ENCODE results near the gene SEMA3B. TPM values are rescaled to one million over a fixed set of nuclear protein-coding genes. Genes with fewer than 3 reads are reported as not detected.

The SEMA3B gene
- total RNA-seq, 2 donors from 2014 or later, result 71.1 to 116 TPM

- ATAC-seq, result no peak
Measured at GRCh38 chr3:50287262-50287661, 18.3 kb downstream of the SEMA3B start.

DNA sequence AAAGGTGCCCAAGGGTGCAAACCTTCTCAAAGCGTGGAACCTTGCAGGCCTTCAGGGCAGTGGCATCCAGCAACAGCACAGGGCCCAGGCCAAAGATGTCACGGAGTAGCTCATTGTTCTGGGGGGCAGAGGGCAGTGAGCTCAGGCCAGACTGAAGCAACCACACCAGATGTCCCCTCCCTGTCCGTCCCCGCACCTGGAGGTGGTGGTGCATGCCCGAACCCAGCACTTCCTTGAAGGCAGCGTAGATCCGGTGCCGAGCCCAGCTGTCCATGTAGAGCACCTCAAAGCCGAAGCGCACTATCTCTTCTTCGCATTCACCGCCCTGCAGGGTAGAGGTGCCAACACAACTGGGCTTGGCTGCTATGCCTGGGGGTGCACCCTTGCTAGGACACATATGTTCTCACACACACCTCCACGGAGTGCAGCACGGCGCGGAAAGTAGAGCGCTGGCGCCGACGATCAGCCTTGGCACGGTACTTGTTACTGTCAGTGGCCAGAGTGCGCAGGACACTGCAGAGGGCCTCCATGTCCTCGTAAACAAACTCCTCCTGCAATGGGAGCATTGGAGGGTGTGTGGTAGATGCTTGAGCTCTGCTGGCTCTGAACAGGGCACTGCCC is 19.6 kb downstream of the SEMA3B start:
- no peak overlapping the region for H3K4me3 ChIP-seq
- ATAC-seq (no peak), DNase-seq (peak in 1 of 4 donors; percentile 6)
- intact Hi-C loops (cut with DNase I), result no loop called here
- no peak for TF ChIP-seq POLR2A (IDR thresholded peaks at IDR 0.05)
- TF ChIP-seq, protein P1, sequence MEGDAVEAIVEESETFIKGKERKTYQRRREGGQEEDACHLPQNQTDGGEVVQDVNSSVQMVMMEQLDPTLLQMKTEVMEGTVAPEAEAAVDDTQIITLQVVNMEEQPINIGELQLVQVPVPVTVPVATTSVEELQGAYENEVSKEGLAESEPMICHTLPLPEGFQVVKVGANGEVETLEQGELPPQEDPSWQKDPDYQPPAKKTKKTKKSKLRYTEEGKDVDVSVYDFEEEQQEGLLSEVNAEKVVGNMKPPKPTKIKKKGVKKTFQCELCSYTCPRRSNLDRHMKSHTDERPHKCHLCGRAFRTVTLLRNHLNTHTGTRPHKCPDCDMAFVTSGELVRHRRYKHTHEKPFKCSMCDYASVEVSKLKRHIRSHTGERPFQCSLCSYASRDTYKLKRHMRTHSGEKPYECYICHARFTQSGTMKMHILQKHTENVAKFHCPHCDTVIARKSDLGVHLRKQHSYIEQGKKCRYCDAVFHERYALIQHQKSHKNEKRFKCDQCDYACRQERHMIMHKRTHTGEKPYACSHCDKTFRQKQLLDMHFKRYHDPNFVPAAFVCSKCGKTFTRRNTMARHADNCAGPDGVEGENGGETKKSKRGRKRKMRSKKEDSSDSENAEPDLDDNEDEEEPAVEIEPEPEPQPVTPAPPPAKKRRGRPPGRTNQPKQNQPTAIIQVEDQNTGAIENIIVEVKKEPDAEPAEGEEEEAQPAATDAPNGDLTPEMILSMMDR (IDR thresholded peaks at IDR 0.05), result no peak
- H3K27ac ChIP-seq, result no peak overlapping the region
- 88 to 93% methylated on average over 3 to 23 of the region's 23 CpGs for WGBS, 2 donors
- H3K4me1 ChIP-seq, result peaks cover 24% of the 10 kb centered on the region
- peaks cover 4 to 20% of the 10 kb centered on the region in 2 donors for H3K36me3 ChIP-seq (replicated peaks in 1 of 2; ENCODE audit: insufficient read depth in 1 of 2, low read depth in 2 of 2)
- no peaks in the 10 kb centered on the region for H3K27me3 ChIP-seq
- no peaks in the 10 kb centered on the region for H3K9me3 ChIP-seq

More at GRCh38 chr3:50287262-50287661, 18.3 kb downstream of the SEMA3B start:
- H3K36me3 ChIP-seq (replicated peaks in 1 of 2; ENCODE audit: insufficient read depth in 1 of 2, low read depth in 2 of 2), result peaks cover 4 to 20% of the 10 kb centered on the region in 2 donors
- H3K4me3 ChIP-seq, result no peak overlapping the region
- intact Hi-C loops (cut with DNase I), result no loop called here
- H3K27me3 ChIP-seq, result no peaks in the 10 kb centered on the region
- H3K4me1 ChIP-seq, result peaks cover 13% of the 10 kb centered on the region
- WGBS, 2 donors, result 50% methylated on average over 1 of the region's 1 CpG; no CpG with 5 or more reads in 1 of the 2 donors
- H3K9me3 ChIP-seq, result no peaks in the 10 kb centered on the region
- no peak for DNase-seq
- H3K27ac ChIP-seq, result no peak overlapping the region
- no peak for TF ChIP-seq POLR2A (IDR thresholded peaks at IDR 0.05)
- TF ChIP-seq, protein P1 (IDR thresholded peaks at IDR 0.05), result no peak

- TF ChIP-seq, protein P1 (IDR thresholded peaks at IDR 0.05), result no peak
- TF ChIP-seq POLR2A (IDR thresholded peaks at IDR 0.05), result no peak
- ATAC-seq (no peak), DNase-seq (no peak)
- peaks cover 4 to 20% of the 10 kb centered on the region in 2 donors for H3K36me3 ChIP-seq (replicated peaks in 1 of 2; ENCODE audit: insufficient read depth in 1 of 2, low read depth in 2 of 2)
- H3K4me3 ChIP-seq, result no peak overlapping the region
- no peaks in the 10 kb centered on the region for H3K9me3 ChIP-seq
- peaks cover 26% of the 10 kb centered on the region for H3K4me1 ChIP-seq
- intact Hi-C loops (cut with DNase I), result no loop called here
- no peak overlapping the region for H3K27ac ChIP-seq
- 90 to 92% methylated on average over 2 to 5 of the region's 6 CpGs for WGBS, 2 donors
- no peaks in the 10 kb centered on the region for H3K27me3 ChIP-seq
Measured at GRCh38 chr3:50289130-50289529, 20.2 kb downstream of the SEMA3B start.

- no peak for ATAC-seq
- peaks cover 4 to 20% of the 10 kb centered on the region in 2 donors for H3K36me3 ChIP-seq (replicated peaks in 1 of 2; ENCODE audit: insufficient read depth in 1 of 2, low read depth in 2 of 2)
- no peaks in the 10 kb centered on the region for H3K27me3 ChIP-seq
- 87 to 88% methylated on average over 15 to 16 of the region's 16 CpGs for WGBS, 2 donors
- H3K27ac ChIP-seq, result no peak overlapping the region
- H3K4me3 ChIP-seq, result no peak overlapping the region
- peak in 2 of 4 donors; percentile 25 to 30 for DNase-seq
- H3K4me1 ChIP-seq, result peaks cover 26% of the 10 kb centered on the region
- intact Hi-C loops (cut with DNase I), result no loop called here
- TF ChIP-seq POLR2A (IDR thresholded peaks at IDR 0.05), result no peak
- TF ChIP-seq, protein P1 (IDR thresholded peaks at IDR 0.05), result no peak
- no peaks in the 10 kb centered on the region for H3K9me3 ChIP-seq
Measured at GRCh38 chr3:50290161-50290641, 21.3 kb downstream of the SEMA3B start.
